Measurements from ENCODE around the gene CCDC92.

GRCh38 chr12:123906711-123907420 lies 65.8 kb downstream of the CCDC92 start:
- TF ChIP-seq CTCF (IDR thresholded peaks at IDR 0.05): no peak
- no peak for TF ChIP-seq POLR2A (IDR thresholded peaks at IDR 0.05)
